ENCODE results near the gene SIRPD. TPM values are rescaled to one million over a fixed set of nuclear protein-coding genes. Genes with fewer than 3 reads are reported as not detected.

Gene SIRPD
- total RNA-seq, 1 donor from 2014 or later, result not detected

DNA sequence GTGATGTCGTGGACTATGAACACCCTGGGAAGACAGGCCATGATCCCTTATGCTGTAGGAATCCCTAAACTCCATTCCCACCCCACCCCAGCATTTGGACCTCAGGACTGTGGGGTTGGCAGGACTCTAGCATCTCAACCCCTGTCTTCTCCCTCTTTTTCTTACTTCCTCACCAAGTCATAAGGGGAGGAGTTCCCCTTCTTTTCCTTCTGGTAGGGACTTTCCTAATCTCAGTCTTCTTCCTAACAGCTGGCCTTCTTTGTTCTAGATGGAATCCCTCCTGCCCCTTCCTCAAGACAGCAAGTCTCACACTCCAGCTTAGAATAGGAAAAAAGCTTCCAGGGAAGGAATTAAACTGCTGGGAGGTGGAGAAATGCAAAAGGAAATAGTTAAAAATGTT, 64.0 kb downstream of the SIRPD start:
- DNase-seq (ENCODE audit: extremely low spot score, unreplicated experiment), result no peak
- Mint-ChIP-seq H3K27me3 (peaks cover 58% of the 10 kb centered on the region), H3K4me3 (no peak overlapping the region), H3K9me3 (no peaks in the 10 kb centered on the region), H3K36me3 (no peaks in the 10 kb centered on the region), H3K27ac (no peak overlapping the region), H3K4me1 (ENCODE audit: unreplicated experiment) (no peaks in the 10 kb centered on the region)
- TF ChIP-seq, protein P1, sequence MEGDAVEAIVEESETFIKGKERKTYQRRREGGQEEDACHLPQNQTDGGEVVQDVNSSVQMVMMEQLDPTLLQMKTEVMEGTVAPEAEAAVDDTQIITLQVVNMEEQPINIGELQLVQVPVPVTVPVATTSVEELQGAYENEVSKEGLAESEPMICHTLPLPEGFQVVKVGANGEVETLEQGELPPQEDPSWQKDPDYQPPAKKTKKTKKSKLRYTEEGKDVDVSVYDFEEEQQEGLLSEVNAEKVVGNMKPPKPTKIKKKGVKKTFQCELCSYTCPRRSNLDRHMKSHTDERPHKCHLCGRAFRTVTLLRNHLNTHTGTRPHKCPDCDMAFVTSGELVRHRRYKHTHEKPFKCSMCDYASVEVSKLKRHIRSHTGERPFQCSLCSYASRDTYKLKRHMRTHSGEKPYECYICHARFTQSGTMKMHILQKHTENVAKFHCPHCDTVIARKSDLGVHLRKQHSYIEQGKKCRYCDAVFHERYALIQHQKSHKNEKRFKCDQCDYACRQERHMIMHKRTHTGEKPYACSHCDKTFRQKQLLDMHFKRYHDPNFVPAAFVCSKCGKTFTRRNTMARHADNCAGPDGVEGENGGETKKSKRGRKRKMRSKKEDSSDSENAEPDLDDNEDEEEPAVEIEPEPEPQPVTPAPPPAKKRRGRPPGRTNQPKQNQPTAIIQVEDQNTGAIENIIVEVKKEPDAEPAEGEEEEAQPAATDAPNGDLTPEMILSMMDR (conservative IDR thresholded peaks at IDR 0.05), result no peak

DNA sequence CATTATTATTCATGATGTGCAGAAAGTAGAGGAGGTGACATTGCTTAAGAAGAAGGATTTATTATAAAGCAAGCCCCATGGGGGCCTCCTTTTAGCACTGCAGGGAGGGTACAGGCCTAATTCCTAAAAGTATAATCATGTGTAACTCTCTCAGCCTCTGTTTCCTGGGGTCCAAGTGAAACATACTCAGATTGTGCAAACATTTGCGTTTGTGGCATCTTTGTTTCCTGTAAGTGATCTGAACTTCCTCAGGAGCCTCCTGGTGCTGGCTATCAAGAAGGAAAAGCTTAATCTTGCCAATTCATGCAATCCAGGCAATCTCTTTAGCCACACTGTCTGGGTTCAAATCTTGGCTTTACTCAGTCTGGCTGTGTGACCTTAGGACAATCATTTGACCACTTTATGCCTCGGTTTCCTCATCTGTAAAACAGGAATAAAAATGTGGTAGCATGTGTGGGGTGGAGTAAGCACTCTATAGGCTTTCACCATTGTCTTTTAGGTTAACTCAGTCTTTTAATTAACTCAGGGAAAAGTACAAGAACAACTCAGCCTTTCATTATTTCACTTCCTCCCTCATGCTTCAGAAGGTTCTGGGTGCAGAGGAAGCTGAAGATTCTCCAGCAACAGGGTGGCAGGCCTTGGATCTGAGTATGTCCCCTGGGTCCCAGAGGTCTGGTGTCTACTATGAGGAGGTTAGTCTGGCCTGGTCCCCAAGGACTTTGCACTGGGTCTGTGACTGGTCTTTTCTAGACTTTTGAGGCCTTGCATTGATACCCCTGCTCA, 65.5 kb downstream of the SIRPD start:
- no peaks in the 10 kb centered on the region for H3K9me3 Mint-ChIP-seq
- DNase-seq (ENCODE audit: extremely low spot score, unreplicated experiment), result no peak
- no peak overlapping the region for H3K4me3 Mint-ChIP-seq
- no peaks in the 10 kb centered on the region for H3K4me1 Mint-ChIP-seq (ENCODE audit: unreplicated experiment)
- no peak overlapping the region for H3K27ac Mint-ChIP-seq
- no peaks in the 10 kb centered on the region for H3K36me3 Mint-ChIP-seq
- H3K27me3 Mint-ChIP-seq, result peaks cover 67% of the 10 kb centered on the region
- TF ChIP-seq, protein P1 (conservative IDR thresholded peaks at IDR 0.05), result no peak

DNA sequence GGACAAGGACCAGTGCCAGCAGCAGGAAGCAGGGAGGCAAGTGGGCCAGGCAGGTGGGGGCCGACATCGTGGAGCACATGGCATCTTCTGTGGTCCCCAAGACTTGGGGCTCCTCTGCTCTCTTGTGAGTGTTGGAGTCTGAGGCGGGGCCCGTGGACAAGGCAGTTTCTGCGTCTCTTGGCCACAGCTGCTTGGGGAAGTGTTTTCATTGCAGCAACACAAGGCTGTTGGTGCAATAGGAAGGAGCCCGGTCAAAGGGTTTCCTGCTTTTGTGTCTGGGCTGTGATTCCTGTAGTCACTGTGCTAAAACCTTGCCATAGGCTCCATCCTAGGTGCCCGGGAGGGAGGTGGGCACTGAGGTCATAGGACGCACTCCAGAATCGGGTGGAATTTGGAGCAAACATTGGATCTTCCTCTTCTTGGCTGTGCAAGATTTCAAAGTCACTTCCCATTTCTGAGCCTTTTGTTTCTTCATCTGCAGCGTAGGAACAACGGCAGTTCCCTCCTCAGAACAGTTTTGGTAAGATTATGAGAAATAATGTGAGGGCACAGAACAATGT, 66.1 kb downstream of the SIRPD start, which contains the start of gene SIRPB2:
SIRPB2 (minus strand) TSS at position 140 of the 560 bp plus-strand sequence; CDS start at position 79, 61 bp downstream.
- Mint-ChIP-seq H3K9me3 (no peaks in the 10 kb centered on the region), H3K4me3 (no peak within 1 kb of the TSS), H3K4me1 (ENCODE audit: unreplicated experiment) (no peaks in the 10 kb centered on the region), H3K36me3 (no peaks in the 10 kb centered on the region), H3K27ac (no peak within 1 kb of the TSS), H3K27me3 (peaks cover 67% of the 10 kb centered on the region)
- TF ChIP-seq, protein P1 (conservative IDR thresholded peaks at IDR 0.05), result no peak
- DNase-seq (ENCODE audit: extremely low spot score, unreplicated experiment), result no peak

DNA sequence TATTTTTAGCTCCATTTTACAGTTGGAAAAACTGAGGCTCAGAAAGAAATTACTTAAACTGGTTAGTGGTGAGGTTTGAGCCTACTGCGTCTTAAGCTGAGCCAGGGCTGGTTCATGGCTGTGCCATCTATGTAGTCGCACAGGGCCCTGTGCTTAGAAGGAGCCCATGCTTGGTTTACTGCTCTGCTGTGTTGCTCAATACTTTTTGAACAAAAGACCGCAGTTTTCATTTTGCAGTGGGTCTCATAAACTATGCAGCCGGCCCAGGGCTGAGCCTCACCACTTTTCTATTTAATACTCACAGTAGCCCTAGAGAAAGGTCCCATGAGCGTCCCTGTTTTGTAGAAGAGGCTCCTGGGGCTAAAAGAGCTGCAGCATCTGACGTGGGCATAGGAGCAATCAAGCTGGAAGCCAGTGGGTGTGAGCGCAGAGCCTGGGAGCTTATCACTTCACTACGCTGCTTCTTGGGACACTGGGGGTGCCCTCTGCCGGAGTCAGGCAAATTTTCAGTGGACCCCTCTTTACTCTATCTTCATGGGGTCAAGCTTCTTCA, 66.8 kb downstream of the SIRPD start:
- TF ChIP-seq, protein P1 (conservative IDR thresholded peaks at IDR 0.05), result no peak
- Mint-ChIP-seq H3K36me3 (no peaks in the 10 kb centered on the region), H3K9me3 (no peaks in the 10 kb centered on the region), H3K27ac (no peak overlapping the region), H3K4me1 (ENCODE audit: unreplicated experiment) (no peaks in the 10 kb centered on the region), H3K4me3 (no peak overlapping the region), H3K27me3 (peaks cover 65% of the 10 kb centered on the region)
- DNase-seq (ENCODE audit: extremely low spot score, unreplicated experiment), result no peak

DNA sequence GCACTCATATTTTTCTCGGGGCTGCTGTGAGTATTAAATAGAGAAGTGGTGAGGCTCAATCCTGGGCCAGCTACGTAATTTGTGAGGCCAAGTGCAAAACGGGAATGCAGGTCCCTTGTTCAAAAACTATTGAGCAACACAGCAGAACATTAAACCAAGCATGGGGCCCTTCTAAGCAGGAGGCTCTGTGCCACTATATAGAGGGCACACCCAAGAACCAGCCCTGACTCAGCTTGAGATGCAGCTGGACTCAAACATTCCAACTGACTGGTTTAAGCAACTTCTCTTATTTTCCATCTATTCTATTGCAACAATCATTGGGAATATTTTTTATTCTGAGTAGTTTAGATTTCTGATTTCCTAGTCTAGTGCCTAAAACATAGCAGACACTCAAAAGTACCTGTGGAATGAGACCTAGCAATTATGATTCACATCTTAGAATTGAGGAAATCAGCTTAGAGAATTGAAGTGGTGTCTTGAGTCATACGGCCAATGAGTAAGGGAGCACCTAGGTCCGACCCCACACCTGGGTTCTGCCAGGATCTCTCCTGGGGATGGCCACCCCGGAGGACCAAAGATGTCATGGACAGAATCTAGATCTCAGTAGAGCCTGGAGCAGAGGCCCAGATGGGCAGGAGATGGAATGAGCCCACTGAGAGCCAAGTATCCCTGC, 67.6 kb downstream of the SIRPD start:
- Mint-ChIP-seq H3K27me3 (peaks cover 63% of the 10 kb centered on the region), H3K4me3 (no peak overlapping the region)

More for the DNA sequence above, 67.6 kb downstream of the SIRPD start:
- TF ChIP-seq, protein P1 (conservative IDR thresholded peaks at IDR 0.05), result no peak
- H3K27ac Mint-ChIP-seq, result no peak overlapping the region
- no peaks in the 10 kb centered on the region for H3K9me3 Mint-ChIP-seq
- DNase-seq (ENCODE audit: extremely low spot score, unreplicated experiment), result no peak
- no peaks in the 10 kb centered on the region for H3K36me3 Mint-ChIP-seq
- no peaks in the 10 kb centered on the region for H3K4me1 Mint-ChIP-seq (ENCODE audit: unreplicated experiment)

All from type B pancreatic cell (in vitro differentiated cells).